ENCODE data around the gene MKRN2OS. TPM values are rescaled to one million over a fixed set of nuclear protein-coding genes. Genes with fewer than 3 reads are reported as not detected.

Gene MKRN2OS
- total RNA-seq, 4 donors from 2014 or later = 3.8 to 9.7 TPM; not detected in 2

DNA sequence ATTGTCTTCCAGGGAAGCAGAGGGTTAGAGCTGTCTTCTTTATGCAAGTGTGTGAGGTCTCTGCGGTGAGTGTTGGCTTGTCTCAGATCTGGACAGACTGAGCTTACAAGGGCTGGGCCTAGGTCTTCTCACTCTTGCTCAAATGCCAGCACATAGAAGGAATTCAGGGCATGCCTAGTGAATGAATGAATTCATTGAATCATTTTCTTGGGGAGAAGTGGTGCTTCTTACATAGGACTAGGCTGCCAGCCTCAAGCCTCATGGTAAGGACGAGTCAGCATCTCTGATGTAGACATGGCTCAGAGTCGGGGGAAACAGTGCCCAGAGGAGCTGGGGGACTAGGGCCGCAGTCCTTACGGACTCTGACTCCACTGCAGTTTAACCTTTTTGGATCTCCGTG is 28.8 kb upstream of the MKRN2OS start:
- 97% methylated on average over 6 of the region's 6 CpGs; no CpG with 5 or more reads in 1 of the 2 donors for WGBS, 2 donors (ENCODE audit: low coverage in 1 of 2)
- Histone ChIP-seq H3K4me3 (no peak overlapping the region), H3K36me3 (peaks cover 0 to 72% (median 29%) of the 10 kb centered on the region in 4 donors), H3K9me3 (no peaks in the 10 kb centered on the region), H3K4me1 (peaks cover 0 to 7% (median 3%) of the 10 kb centered on the region in 4 donors), H3K27me3 (no peaks in the 10 kb centered on the region), H3K27ac (no peak overlapping the region)
- no peak for DNase-seq
- TF ChIP-seq POLR2A (IDR thresholded peaks at IDR 0.05) = no peak
- no peak for TF ChIP-seq EP300 (IDR thresholded peaks at IDR 0.05; ENCODE audit: low read depth)
- TF ChIP-seq POLR2AphosphoS5 (IDR thresholded peaks at IDR 0.05) = no peak
- TF ChIP-seq, protein P1, sequence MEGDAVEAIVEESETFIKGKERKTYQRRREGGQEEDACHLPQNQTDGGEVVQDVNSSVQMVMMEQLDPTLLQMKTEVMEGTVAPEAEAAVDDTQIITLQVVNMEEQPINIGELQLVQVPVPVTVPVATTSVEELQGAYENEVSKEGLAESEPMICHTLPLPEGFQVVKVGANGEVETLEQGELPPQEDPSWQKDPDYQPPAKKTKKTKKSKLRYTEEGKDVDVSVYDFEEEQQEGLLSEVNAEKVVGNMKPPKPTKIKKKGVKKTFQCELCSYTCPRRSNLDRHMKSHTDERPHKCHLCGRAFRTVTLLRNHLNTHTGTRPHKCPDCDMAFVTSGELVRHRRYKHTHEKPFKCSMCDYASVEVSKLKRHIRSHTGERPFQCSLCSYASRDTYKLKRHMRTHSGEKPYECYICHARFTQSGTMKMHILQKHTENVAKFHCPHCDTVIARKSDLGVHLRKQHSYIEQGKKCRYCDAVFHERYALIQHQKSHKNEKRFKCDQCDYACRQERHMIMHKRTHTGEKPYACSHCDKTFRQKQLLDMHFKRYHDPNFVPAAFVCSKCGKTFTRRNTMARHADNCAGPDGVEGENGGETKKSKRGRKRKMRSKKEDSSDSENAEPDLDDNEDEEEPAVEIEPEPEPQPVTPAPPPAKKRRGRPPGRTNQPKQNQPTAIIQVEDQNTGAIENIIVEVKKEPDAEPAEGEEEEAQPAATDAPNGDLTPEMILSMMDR (IDR thresholded peaks at IDR 0.05) = no peak
- intact Hi-C loops (cut with DNase I; ENCODE audit: low total_unique reads) (no loop called here), in situ Hi-C loops (cut with MboI; ENCODE audit: low pct_ligation_motif_present in 1 of 4, low pct_unique_long_range_greater_than_20kb in 1 of 4, low sequenced_read_pairs in 3 of 4) (loop anchor here in 1 of 4 donors (25.0 kb wide), 1 partner anchor 138 kb away; no protein-coding TSS in a partner anchor)

DNA sequence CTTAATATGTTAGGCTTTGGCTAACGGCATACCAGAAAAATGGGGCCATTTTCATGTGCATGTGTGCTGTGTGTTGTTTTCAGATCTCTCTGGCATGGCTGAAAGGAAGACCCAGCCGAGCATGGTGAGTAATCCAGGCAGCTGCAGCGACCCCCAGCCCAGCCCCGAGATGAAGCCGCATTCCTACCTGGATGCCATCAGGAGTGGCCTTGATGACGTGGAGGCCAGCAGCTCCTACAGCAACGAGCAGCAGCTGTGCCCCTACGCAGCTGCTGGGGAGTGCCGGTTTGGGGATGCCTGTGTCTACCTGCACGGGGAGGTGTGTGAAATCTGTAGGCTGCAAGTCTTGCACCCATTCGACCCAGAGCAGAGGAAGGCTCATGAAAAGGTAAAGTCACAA is 26.7 kb upstream of the MKRN2OS start:
- in situ Hi-C loops (cut with MboI; ENCODE audit: low pct_ligation_motif_present in 1 of 4, low pct_unique_long_range_greater_than_20kb in 1 of 4, low sequenced_read_pairs in 3 of 4) = loop anchor here in 1 of 4 donors (25.0 kb wide), 1 partner anchor 140 kb away; no protein-coding TSS in a partner anchor
- H3K27me3 ChIP-seq = no peaks in the 10 kb centered on the region
- H3K9me3 ChIP-seq = no peaks in the 10 kb centered on the region
- H3K4me1 ChIP-seq = peaks cover 0 to 7% (median 3%) of the 10 kb centered on the region in 4 donors
- no peak overlapping the region for H3K4me3 ChIP-seq
- TF ChIP-seq, protein P1 (IDR thresholded peaks at IDR 0.05) = no peak
- TF ChIP-seq EP300 (IDR thresholded peaks at IDR 0.05; ENCODE audit: low read depth) (no peak), POLR2AphosphoS5 (IDR thresholded peaks at IDR 0.05) (no peak), POLR2A (IDR thresholded peaks at IDR 0.05) (no peak)
- no peak overlapping the region for H3K27ac ChIP-seq
- peaks cover 0 to 63% (median 23%) of the 10 kb centered on the region in 4 donors for H3K36me3 ChIP-seq
- 95 to 96% methylated on average over 2 to 11 of the region's 11 CpGs for WGBS, 2 donors (ENCODE audit: low coverage in 1 of 2)
- DNase-seq = no peak
- intact Hi-C loops (cut with DNase I; ENCODE audit: low total_unique reads) = no loop called here

DNA sequence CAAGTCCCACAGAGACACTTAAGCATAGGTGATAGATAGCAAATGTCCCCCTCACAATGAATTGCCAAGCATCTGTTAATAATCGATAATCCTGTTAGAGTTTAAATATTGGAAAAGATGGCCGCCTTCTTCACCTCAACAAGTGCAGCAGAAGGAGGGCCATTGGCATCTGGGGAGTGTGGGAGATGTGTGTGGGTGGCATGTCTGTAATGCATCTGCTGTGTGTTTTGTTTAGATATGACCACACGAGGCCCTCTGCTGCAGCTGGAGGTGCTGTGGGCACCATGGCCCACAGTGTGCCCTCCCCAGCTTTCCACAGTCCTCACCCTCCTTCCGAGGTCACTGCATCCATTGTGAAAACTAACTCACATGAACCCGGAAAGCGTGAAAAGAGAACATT is 24.5 kb upstream of the MKRN2OS start:
- in situ Hi-C loops (cut with MboI; ENCODE audit: low pct_ligation_motif_present in 1 of 4, low pct_unique_long_range_greater_than_20kb in 1 of 4, low sequenced_read_pairs in 3 of 4) = loop anchor here in 1 of 4 donors (25.0 kb wide), 1 partner anchor 142 kb away; no protein-coding TSS in a partner anchor
- H3K4me1 ChIP-seq = no peaks in the 10 kb centered on the region
- intact Hi-C loops (cut with DNase I; ENCODE audit: low total_unique reads) = no loop called here
- H3K9me3 ChIP-seq = no peaks in the 10 kb centered on the region
- no peak overlapping the region for H3K27ac ChIP-seq
- 83 to 100% methylated on average over 2 to 6 of the region's 6 CpGs for WGBS, 2 donors (ENCODE audit: low coverage in 1 of 2)
- no peak for TF ChIP-seq POLR2A (IDR thresholded peaks at IDR 0.05)
- TF ChIP-seq EP300 (IDR thresholded peaks at IDR 0.05; ENCODE audit: low read depth) = no peak
- TF ChIP-seq POLR2AphosphoS5 (IDR thresholded peaks at IDR 0.05) = no peak
- TF ChIP-seq, protein P1 (IDR thresholded peaks at IDR 0.05) = no peak
- peaks cover 0 to 53% (median 19%) of the 10 kb centered on the region in 4 donors for H3K36me3 ChIP-seq
- H3K4me3 ChIP-seq = no peak overlapping the region
- DNase-seq = no peak
- H3K27me3 ChIP-seq = no peaks in the 10 kb centered on the region

DNA sequence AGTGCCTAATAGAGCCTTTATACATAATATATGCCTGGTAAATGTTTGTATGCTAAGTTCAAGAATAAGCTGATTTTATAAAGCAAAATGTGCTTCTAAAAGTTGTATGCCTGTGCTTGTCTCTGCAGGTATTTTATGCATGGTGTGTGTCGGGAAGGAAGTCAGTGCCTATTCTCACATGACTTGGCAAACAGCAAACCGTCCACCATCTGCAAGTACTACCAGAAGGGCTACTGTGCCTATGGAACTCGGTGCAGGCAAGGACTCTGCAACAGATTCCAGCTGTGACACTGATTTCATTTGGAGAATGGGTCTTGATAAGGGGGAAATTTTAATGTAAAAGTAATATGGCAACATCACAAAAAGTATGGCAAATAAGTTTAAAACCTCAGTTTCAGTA is 23.4 kb upstream of the MKRN2OS start:
- Histone ChIP-seq H3K4me3 (no peak overlapping the region), H3K36me3 (peaks cover 0 to 42% (median 15%) of the 10 kb centered on the region in 4 donors), H3K27ac (no peak overlapping the region), H3K9me3 (no peaks in the 10 kb centered on the region), H3K4me1 (no peaks in the 10 kb centered on the region), H3K27me3 (no peaks in the 10 kb centered on the region)
- DNase-seq = no peak
- intact Hi-C loops (cut with DNase I; ENCODE audit: low total_unique reads) (no loop called here), in situ Hi-C loops (cut with MboI; ENCODE audit: low pct_ligation_motif_present in 1 of 4, low pct_unique_long_range_greater_than_20kb in 1 of 4, low sequenced_read_pairs in 3 of 4) (loop anchor here in 1 of 4 donors (25.0 kb wide), 1 partner anchor 144 kb away; no protein-coding TSS in a partner anchor)
- 65 to 76% methylated on average over 3 of the region's 3 CpGs for WGBS, 2 donors (ENCODE audit: low coverage in 1 of 2)
- TF ChIP-seq, protein P1 (IDR thresholded peaks at IDR 0.05) = no peak
- TF ChIP-seq EP300 (IDR thresholded peaks at IDR 0.05; ENCODE audit: low read depth) (no peak), POLR2AphosphoS5 (IDR thresholded peaks at IDR 0.05) (no peak), POLR2A (IDR thresholded peaks at IDR 0.05) (no peak)
